GM21825 (cell line): ENCODE data around the gene TTC21B.

Experiments used
- ATAC-seq: cut with Tn5 transposase; IDR thresholded peaks from one replicate; pipeline ENCODE4 v1.9.1; 2021; ENCODE audit warnings: mild to moderate bottlenecking, moderate library complexity; ENCODE audit not compliant: unreplicated experiment

The TTC21B gene

DNA sequence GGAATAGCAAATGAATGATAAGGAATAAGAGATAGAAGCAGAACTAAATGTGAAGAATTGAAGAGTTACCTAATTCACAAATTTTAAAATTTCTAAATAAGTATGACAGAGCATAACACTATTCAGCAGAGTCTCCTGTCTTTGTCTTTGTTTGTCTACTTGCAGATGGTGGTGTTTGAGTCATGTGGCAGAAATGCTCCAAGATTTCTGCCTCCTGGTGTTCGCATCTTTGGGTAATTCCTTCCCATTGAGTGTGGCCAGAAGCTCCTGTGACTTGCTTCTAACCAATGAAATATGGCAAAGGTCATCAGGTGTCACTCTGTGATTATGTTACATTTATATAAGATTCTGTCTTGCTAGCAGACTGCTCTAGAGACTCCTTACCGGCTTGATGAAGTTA lies 114.0 kb downstream of the TTC21B start:
- ATAC-seq = no peak

DNA sequence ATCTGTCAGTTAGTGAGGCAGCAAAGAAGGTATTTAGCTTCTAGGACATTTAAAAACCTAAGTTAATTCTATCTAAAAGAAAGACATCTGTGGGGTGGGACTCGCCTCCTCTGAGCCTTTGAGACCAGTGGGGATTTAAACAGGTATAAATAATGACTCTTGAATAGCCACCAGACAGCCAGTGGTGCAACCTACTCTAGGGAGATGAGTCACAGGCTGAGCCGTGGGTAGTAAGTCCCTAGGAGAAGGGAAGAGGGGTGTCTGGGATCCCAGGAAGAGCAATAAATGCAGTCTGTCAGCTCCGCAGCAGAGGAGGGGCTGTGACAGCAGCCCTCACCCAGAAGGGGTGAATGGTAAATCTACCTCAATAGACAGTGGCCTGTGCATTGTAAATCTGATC lies 116.5 kb downstream of the TTC21B start:
- ATAC-seq = no peak

DNA sequence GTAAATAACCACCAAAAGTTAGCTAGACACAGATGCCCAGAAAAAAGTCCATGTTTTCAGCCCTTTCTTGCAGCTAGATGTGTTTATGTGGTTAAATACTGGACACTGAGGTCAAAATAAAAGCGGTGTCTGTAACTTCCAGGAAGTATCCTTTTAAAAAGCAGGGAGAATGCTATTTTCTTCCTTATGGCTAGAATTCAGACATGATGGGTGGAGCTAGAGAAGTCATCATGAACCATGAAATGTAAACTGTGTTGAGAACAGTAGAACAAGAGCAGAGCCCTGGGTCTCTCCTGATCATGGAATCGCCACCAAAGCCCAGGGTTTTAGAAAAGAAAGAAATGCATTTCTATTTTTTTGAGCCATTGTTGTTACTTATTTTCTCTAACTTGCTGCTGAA lies 118.2 kb downstream of the TTC21B start:
- no peak for ATAC-seq

DNA sequence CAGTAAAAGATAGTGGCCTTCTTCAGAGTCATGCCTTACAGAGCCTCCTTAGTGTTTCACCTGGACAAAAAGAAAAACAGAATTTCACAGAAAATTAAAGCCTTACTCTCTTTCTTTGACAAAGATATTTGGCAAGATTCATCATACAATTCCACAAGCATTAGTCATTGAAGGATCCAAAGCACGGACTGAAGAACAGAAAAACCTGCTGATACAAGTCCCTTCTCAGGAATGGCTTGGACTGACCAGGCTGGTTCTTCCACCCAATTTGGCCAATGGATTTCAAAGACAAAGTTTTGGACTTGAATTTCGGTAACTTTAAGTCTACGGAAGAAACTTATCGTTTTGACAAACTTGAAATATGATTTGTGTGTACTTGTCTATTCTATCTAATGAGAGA lies 120.4 kb downstream of the TTC21B start:
- ATAC-seq = no peak

DNA sequence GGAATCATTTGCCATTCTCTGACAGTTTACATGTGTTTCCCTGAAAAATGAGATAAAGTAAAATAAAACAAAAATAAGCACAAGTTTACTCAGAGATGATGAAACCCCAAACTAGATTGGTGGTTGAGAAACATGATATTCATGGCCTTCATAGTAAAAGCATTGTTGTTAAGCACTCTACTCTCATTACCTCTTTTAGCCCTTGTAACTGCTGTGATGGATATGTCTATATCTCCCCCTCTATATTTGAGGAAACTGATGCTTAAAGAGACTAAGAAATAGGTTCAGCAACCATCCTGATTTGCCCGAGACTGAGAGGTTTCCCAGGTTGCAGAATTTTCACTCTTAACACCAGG lies 125.7 kb downstream of the TTC21B start:
- peak; percentile 14 for ATAC-seq

DNA sequence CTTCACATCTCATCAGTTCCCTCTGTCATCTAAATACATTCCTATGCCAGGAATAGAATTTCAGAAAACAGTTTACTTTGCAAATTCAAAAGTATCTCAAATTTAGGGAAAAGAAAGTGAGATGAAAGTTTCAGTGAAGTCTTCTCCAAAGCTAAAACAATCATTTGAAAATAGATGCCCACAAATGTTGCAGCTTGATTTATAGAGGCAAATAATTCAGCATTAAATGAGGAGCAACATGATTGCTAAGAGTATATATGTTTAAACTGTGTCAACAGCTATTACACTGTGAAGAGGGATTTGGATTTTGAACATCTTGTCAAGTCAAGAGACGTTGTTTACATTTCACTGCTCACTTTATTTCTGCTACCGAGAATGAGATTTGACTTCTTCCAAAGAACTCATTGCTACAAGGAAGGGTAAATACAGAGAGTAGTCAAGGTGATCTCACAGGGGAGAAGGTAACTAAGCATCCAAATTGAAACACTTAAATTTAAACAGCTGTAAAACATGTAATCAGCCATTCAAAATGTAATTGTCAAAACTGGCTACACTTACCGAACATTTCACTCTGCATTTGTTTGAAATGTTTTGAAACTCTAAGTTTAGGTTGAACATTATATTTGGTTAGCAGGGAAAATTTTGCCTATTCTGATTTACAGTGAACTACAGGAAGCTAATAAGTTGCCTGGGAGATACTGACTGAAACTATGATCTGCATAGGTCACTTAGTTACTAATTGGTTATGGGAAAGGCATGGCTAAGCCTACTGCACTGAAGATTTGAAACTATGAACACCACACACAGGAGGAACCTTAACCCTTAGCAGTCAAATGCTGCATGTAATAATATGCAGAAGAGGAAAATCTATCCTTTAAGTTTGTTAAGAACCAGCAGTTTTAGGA lies 126.3 kb downstream of the TTC21B start:
- peak; percentile 91 for ATAC-seq

DNA sequence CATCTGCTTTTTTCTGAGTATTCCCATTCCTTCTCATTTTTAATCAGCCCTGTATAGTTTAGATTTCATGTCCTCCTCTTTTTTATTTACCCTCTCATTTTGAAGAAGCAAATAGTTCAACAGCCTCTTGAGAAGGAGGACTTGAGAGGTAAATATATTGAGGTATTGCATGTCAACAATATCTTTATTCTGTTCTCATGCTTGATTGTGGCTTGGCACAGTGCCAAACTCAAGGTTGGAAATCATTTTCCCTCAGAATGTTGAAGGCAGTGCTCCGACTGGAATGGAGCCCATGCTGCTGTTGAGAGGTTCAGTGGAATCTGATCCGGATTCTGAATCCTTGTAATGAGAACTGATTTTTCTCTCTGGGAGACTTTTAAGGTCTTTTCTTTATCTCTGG lies 128.5 kb downstream of the TTC21B start:
- ATAC-seq = no peak
